Cardiac muscle cell (in vitro differentiated cells and primary cell): ENCODE results near the gene CMTM5. TPM values are rescaled to one million over a fixed set of nuclear protein-coding genes. Genes with fewer than 3 reads are reported as not detected.

Source experiments
- DNase-seq, 2 donors: peaks; one replicate each; pipeline versions ENCODE4 v3.0.0 to v3.0.0-alpha.2; 2010 to 2017; ENCODE audit warnings: low read depth in 1 of 2, low spot score in 1 of 2
- H3K27ac ChIP-seq: fragments of 200-600 bp; sonication (generic); 2 replicates; pipeline ENCODE4 v1.5.1; 2016
- H3K27me3 ChIP-seq: fragments of 200-600 bp; sonication (generic); 2 replicates; pipeline ENCODE4 v1.6.0; 2016; ENCODE audit warnings: control low read depth
- H3K36me3 ChIP-seq: fragments of 200-600 bp; sonication (generic); 2 replicates; pipeline ENCODE4 v1.5.1; 2016; ENCODE audit warnings: control low read depth
- H3K4me1 ChIP-seq: fragments of 200-600 bp; sonication (generic); 2 replicates; pipeline ENCODE4 v1.8.1; 2017; ENCODE audit warnings: low read depth, mild to moderate bottlenecking, mixed run types
- H3K4me3 ChIP-seq: fragments of 200-600 bp; sonication (generic); 2 replicates; pipeline ENCODE4 v1.5.1; 2016; ENCODE audit warnings: mild to moderate bottlenecking
- H3K9me3 ChIP-seq: fragments of 200-600 bp; sonication (generic); 2 replicates; pipeline ENCODE4 v1.5.1; 2017; ENCODE audit warnings: low read depth, mild to moderate bottlenecking, control low read depth
- CTCF ChIP-seq: IDR thresholded peaks from 2 replicates; pipeline ENCODE4 v1.5.1; 2012; ENCODE audit warnings: low read depth, mild to moderate bottlenecking, low read length
- polyA plus RNA-seq: library from polyadenylated mRNA; unstranded; fragments of >200 nt; fragmentation: Nextera tagmentation; extraction: Ambion mirVana; gene quantifications from 2 replicates; pipeline ENCODE4 v1.2.1, GENCODE V29; 2016
- total RNA-seq: library from RNA; depleted of rRNA; stranded (reverse); fragments of >200 nt; gene quantifications from 2 replicates; pipeline ENCODE4 v1.2.3, GENCODE V29; 2016

Gene CMTM5
- total and polyA plus RNA-seq, 2 experiments from 2014 or later: 0.21 to 31.4 TPM

- Histone ChIP-seq H3K9me3 (no peaks in the 10 kb centered on the region), H3K27me3 (no peaks in the 10 kb centered on the region), H3K36me3 (peaks cover 11% of the 10 kb centered on the region), H3K4me1 (peaks cover 55% of the 10 kb centered on the region), H3K4me3 (no peak overlapping the region), H3K27ac (peak overlapping the region; percentile 99)
- no peak for TF ChIP-seq CTCF
- no peak for DNase-seq
Observed at GRCh38 chr14:23411563-23412525, 35.0 kb downstream of the CMTM5 start.

- no peaks in the 10 kb centered on the region for H3K27me3 ChIP-seq
- H3K36me3 ChIP-seq: no peaks in the 10 kb centered on the region
- H3K9me3 ChIP-seq: no peaks in the 10 kb centered on the region
- no peak overlapping the region for H3K4me3 ChIP-seq
- no peak for DNase-seq
- H3K4me1 ChIP-seq: peaks cover 52% of the 10 kb centered on the region
- TF ChIP-seq CTCF: no peak
- H3K27ac ChIP-seq: no peak overlapping the region
Observed at GRCh38 chr14:23413681-23414080, 36.8 kb downstream of the CMTM5 start.

GRCh38 chr14:23414254-23414653 is 37.4 kb downstream of the CMTM5 start:
- no peak for DNase-seq
- Histone ChIP-seq H3K4me3 (no peak overlapping the region), H3K36me3 (no peaks in the 10 kb centered on the region), H3K27ac (peak overlapping the region; percentile 22), H3K4me1 (peaks cover 46% of the 10 kb centered on the region), H3K27me3 (no peaks in the 10 kb centered on the region), H3K9me3 (no peaks in the 10 kb centered on the region)
- TF ChIP-seq CTCF: no peak

GRCh38 chr14:23414906-23415820 is 38.3 kb downstream of the CMTM5 start:
- H3K4me1 ChIP-seq: peaks cover 37% of the 10 kb centered on the region
- TF ChIP-seq CTCF: no peak
- no peak overlapping the region for H3K4me3 ChIP-seq
- H3K27ac ChIP-seq: peak overlapping the region; percentile 22
- no peak for DNase-seq
- H3K9me3 ChIP-seq: no peaks in the 10 kb centered on the region
- H3K27me3 ChIP-seq: no peaks in the 10 kb centered on the region
- H3K36me3 ChIP-seq: no peaks in the 10 kb centered on the region
